HCT116 (cell line): ENCODE measurements around the gene EGFR. TPM values are rescaled to one million over a fixed set of nuclear protein-coding genes. Genes with fewer than 3 reads are reported as not detected.

ENCODE experiments used
- ATAC-seq: fragments of 200-7000 bp; cut with Tn5 transposase; 2 replicates; pipeline ENCODE4 v1.9.1; 2020; ENCODE audit warnings: mild to moderate bottlenecking, moderate library complexity
- BruUV-seq: library from RNA; stranded (reverse); fragments of 400-500 nt; replicated peaks from 2 replicates; lab custom pipeline; 2021; lab: Mats Ljungman, UMichigan
- CTCF ChIA-PET: fragments of 300-600 bp; sonication (Branson Sonifier 250); formaldehyde crosslinking; loops from one replicate; lab custom pipeline; 2021; ENCODE audit warnings: antibody characterized with exemption; lab: Charles Lee
- POLR2A ChIA-PET: fragments of 300-600, 350-600 bp; sonication (Branson Sonifier 250); formaldehyde crosslinking; loops from one replicate; lab custom pipeline; 2021; ENCODE audit warnings: antibody characterized with exemption; lab: Charles Lee
- RAD21 ChIA-PET, 2 experiments: fragments of 300-600 bp; sonication (Branson Sonifier 250); formaldehyde crosslinking; loops; one replicate each; lab custom pipeline; 2023; ENCODE audit warnings: low total read pairs in 2 of 2; ENCODE audit not compliant: uncharacterized antibody in 2 of 2, unreplicated experiment in 2 of 2, low non-redundant PET in 1 of 2; lab: Charles Lee
- DNase-seq: peaks from one replicate; pipeline ENCODE4 v3.0.0-alpha.2; 2010; ENCODE audit warnings: low read depth, low spot score
- H2AFZ ChIP-seq: fragments of 200-600 bp; shearing (Covaris generic), sonication (generic); 2 replicates; pipeline ENCODE4 v1.6.1; 2017; ENCODE audit warnings: low read depth, mixed run types, mixed read lengths, antibody characterized with exemption, low read length; ENCODE audit not compliant: poor library complexity, severe bottlenecking
- H3K27ac ChIP-seq: 2 replicates; pipeline ENCODE4 v1.5.1; 2012; ENCODE audit warnings: low read depth, low read length
- H3K27me3 ChIP-seq: fragments of 200-600 bp; sonication (generic); 2 replicates; pipeline ENCODE4 v1.6.1; 2016; ENCODE audit warnings: mixed run types, low read length, mixed read lengths; ENCODE audit not compliant: insufficient read depth
- H3K36me3 ChIP-seq, 2 experiments: fragments of 200-500 bp in 1 of 2; fragments of 200-600 bp in 1 of 2; sonication (Bioruptor generic) in 1 of 2; sonication (generic) in 1 of 2; 2 replicates each; pipeline versions ENCODE4 v1.5.1 to v1.6.1; 2014 to 2016; ENCODE audit warnings: low read length in 2 of 2, inconsistent platforms in 1 of 2, mixed read lengths in 1 of 2, mixed run types in 1 of 2; ENCODE audit not compliant: insufficient read depth in 2 of 2, control insufficient read depth in 1 of 2
- H3K4me1 ChIP-seq, 2 experiments: fragments of 200-600 bp in 1 of 2; sonication (generic) in 1 of 2; 2 replicates each; pipeline versions ENCODE4 v1.5.1 to v1.6.1; 2012 to 2017; ENCODE audit warnings: low read length in 2 of 2, inconsistent platforms in 1 of 2, mild to moderate bottlenecking in 1 of 2, mixed read lengths in 1 of 2, mixed run types in 1 of 2, moderate library complexity in 1 of 2; ENCODE audit not compliant: insufficient read depth in 2 of 2, control insufficient read depth in 1 of 2
- H3K4me2 ChIP-seq: fragments of 200-600 bp; sonication (generic); 2 replicates; pipeline ENCODE4 v1.6.1; 2017; ENCODE audit warnings: mixed run types, low read length, mixed read lengths
- H3K4me3 ChIP-seq, 2 experiments: fragments of 200-600 bp in 1 of 2; sonication (generic) in 1 of 2; replicated peaks in 1 of 2; 2 replicates each; pipeline ENCODE4 v1.5.1; 2011 to 2016; ENCODE audit warnings: low read length in 2 of 2, control low read depth in 1 of 2, low read depth in 1 of 2, mild to moderate bottlenecking in 1 of 2, mixed read lengths in 1 of 2, mixed run types in 1 of 2
- H3K79me2 ChIP-seq: fragments of 200-600 bp; sonication (generic); 2 replicates; pipeline ENCODE4 v1.6.1; 2017; ENCODE audit warnings: mild to moderate bottlenecking, mixed run types, low read length, moderate library complexity, mixed read lengths; ENCODE audit not compliant: insufficient read depth
- H3K9ac ChIP-seq: fragments of 200-600 bp; sonication (generic); 2 replicates; pipeline ENCODE4 v1.6.1; 2016; ENCODE audit warnings: low read length, mixed read lengths
- H3K9me2 ChIP-seq: fragments of 200-600 bp; sonication (generic), shearing (Covaris generic); 2 replicates; pipeline ENCODE4 v1.6.1; 2017; ENCODE audit warnings: mixed run types, mild to moderate bottlenecking, moderate library complexity; ENCODE audit not compliant: insufficient read depth
- H3K9me3 ChIP-seq, 2 experiments: fragments of 200-500 bp in 1 of 2; fragments of 200-600 bp in 1 of 2; sonication (Bioruptor generic) in 1 of 2; sonication (generic) in 1 of 2; 2 replicates each; pipeline ENCODE4 v1.6.1; 2014 to 2017; ENCODE audit warnings: low read length in 2 of 2, mixed read lengths in 2 of 2, inconsistent platforms in 1 of 2, low read depth in 1 of 2, mild to moderate bottlenecking in 1 of 2, mixed run types in 1 of 2, moderate library complexity in 1 of 2; ENCODE audit not compliant: control insufficient read depth in 1 of 2, insufficient read depth in 1 of 2
- H4K20me1 ChIP-seq: fragments of 200-600 bp; sonication (generic), shearing (Covaris generic); 2 replicates; pipeline ENCODE4 v1.6.1; 2017; ENCODE audit warnings: mixed run types, mild to moderate bottlenecking, moderate library complexity; ENCODE audit not compliant: insufficient read depth
- CEBPB ChIP-seq: IDR thresholded peaks from 2 replicates; pipeline ENCODE4 v1.6.1; 2012; ENCODE audit warnings: low read depth
- CTCF ChIP-seq, 3 experiments: fragments of 200-600 bp in 1 of 3; sonication (generic) in 1 of 3; IDR thresholded peaks in 2 of 3; conservative IDR thresholded peaks in 1 of 3; 2 replicates each; pipeline ENCODE4 v1.5.1; 2012 to 2017; ENCODE audit warnings: low read depth in 2 of 3, low read length in 2 of 3, antibody characterized with exemption in 1 of 3, borderline replicate concordance in 1 of 3, control low read depth in 1 of 3, mild to moderate bottlenecking in 1 of 3, mixed read lengths in 1 of 3, mixed run types in 1 of 3, moderate library complexity in 1 of 3; ENCODE audit not compliant: insufficient read depth in 1 of 3
- JUND ChIP-seq: IDR thresholded peaks from 2 replicates; pipeline ENCODE4 v1.6.1; 2012
- MAX ChIP-seq: IDR thresholded peaks from 2 replicates; pipeline ENCODE4 v1.6.1; 2012
- SRF ChIP-seq: IDR thresholded peaks from 2 replicates; pipeline ENCODE4 v1.6.1; 2012; ENCODE audit warnings: low read depth
- ZFX ChIP-seq: fragments of 450-650 bp; IDR thresholded peaks from 2 replicates; pipeline ENCODE4 v1.6.1; 2017
- intact Hi-C: fragments of 100-400 bp; cut with micrococcal nuclease; formaldehyde crosslinking; loops from 2 replicates; pipeline ENCODE4 v1.10.0; 2022
- total RNA-seq: library from RNA; stranded (reverse); gene quantifications from one replicate; pipeline ENCODE4 v1.2.1, GENCODE V29; 2021; ENCODE audit not compliant: unreplicated experiment

The EGFR gene
- total RNA-seq, 1 experiment from 2014 or later: 71.5 TPM

- Histone ChIP-seq H3K9me2 (no peaks in the 10 kb centered on the region), H3K79me2 (peaks cover 42% of the 10 kb centered on the region; the same call in 1 of the 2 replicates), H4K20me1 (no peaks in the 10 kb centered on the region), H2AFZ (no peak overlapping the region), H3K27ac (no peak overlapping the region), H3K4me1 (peaks cover 34 to 86% of the 10 kb centered on the region in 2 experiments), H3K9me3 (no peaks in the 10 kb centered on the region), H3K4me3 (no peak overlapping the region), H3K36me3 (no peaks in the 10 kb centered on the region; a peak in 1 of 4 replicates), H3K4me2 (no peak overlapping the region), H3K9ac (no peak overlapping the region), H3K27me3 (no peaks in the 10 kb centered on the region)
- ATAC-seq: no peak
- TF ChIP-seq ZFX (no peak), JUND (no peak), CEBPB (no peak)
- intact Hi-C loops: loop anchor here (5.0 kb wide), 2 partner anchors 232 to 297 kb away; no protein-coding TSS in a partner anchor
- BruUV-seq: no TSS peak
- POLR2A ChIA-PET: no interaction called here
- no peak for DNase-seq
- CTCF ChIA-PET: no interaction called here
- RAD21 ChIA-PET: no interaction called here
These were observed 50.5 kb downstream of the EGFR start for GRCh38 chr7:55069271-55069792.

- no peaks in the 10 kb centered on the region for H3K9me2 ChIP-seq
- ChIA-PET CTCF (no interaction called here), POLR2A (no interaction called here), RAD21 (no interaction called here)
- H3K27ac ChIP-seq: no peak overlapping the region
- no peaks in the 10 kb centered on the region for H3K9me3 ChIP-seq
- DNase-seq: no peak
- H3K9ac ChIP-seq: no peak overlapping the region; the same call in 1 of the 2 replicates
- H3K4me1 ChIP-seq: peaks cover 37 to 86% of the 10 kb centered on the region in 2 experiments
- H3K27me3 ChIP-seq: no peaks in the 10 kb centered on the region
- no peak for ATAC-seq
- no peaks in the 10 kb centered on the region; a peak in 1 of 4 replicates for H3K36me3 ChIP-seq
- H3K4me2 ChIP-seq: no peak overlapping the region
- BruUV-seq: no TSS peak
- intact Hi-C loops: loop anchor here (5.0 kb wide), 1 partner anchor 283 kb away; no protein-coding TSS in a partner anchor
- H3K4me3 ChIP-seq: no peak overlapping the region
- no peaks in the 10 kb centered on the region for H4K20me1 ChIP-seq
- H2AFZ ChIP-seq: no peak overlapping the region
- peaks cover 48% of the 10 kb centered on the region for H3K79me2 ChIP-seq
- TF ChIP-seq CTCF (IDR thresholded peaks at IDR 0.05 in 2 of 3, conservative IDR thresholded peaks at IDR 0.05 in 1 of 3; ENCODE audit: borderline replicate concordance in 1 of 3, insufficient read depth in 1 of 3, low read depth in 2 of 3, low read length in 2 of 3): no peak
- TF ChIP-seq SRF: no peak
- TF ChIP-seq MAX: no peak
These were observed 51.5 kb downstream of the EGFR start for GRCh38 chr7:55070271-55070743.
